Cardiac fibroblast (primary cell): ENCODE results near the gene PDGFB.

Experiments used
- DNase-seq, 2 donors: peaks; one replicate each; pipeline versions ENCODE4 v3.0.0 to v3.0.0-alpha.2; 2010; ENCODE audit warnings: low read depth in 2 of 2
- H3K4me3 ChIP-seq, 2 donors: replicated peaks in 1 of 2; 1 replicate in 1 of 2; 2 replicates in 1 of 2; pipeline ENCODE4 v1.5.1; 2011; ENCODE audit warnings: low read depth in 2 of 2, low read length in 2 of 2, mild to moderate bottlenecking in 2 of 2, moderate library complexity in 1 of 2
- TF ChIP-seq, protein P1 (sequence below): IDR thresholded peaks from one replicate; pipeline ENCODE4 v1.5.1; 2011; ENCODE audit warnings: low read depth, mild to moderate bottlenecking, low read length, inconsistent platforms

PDGFB gene

GRCh38 chr22:39176714-39177455 lies 67.9 kb downstream of the PDGFB start:
- H3K4me3 ChIP-seq: no peak overlapping the region
- TF ChIP-seq, protein P1, sequence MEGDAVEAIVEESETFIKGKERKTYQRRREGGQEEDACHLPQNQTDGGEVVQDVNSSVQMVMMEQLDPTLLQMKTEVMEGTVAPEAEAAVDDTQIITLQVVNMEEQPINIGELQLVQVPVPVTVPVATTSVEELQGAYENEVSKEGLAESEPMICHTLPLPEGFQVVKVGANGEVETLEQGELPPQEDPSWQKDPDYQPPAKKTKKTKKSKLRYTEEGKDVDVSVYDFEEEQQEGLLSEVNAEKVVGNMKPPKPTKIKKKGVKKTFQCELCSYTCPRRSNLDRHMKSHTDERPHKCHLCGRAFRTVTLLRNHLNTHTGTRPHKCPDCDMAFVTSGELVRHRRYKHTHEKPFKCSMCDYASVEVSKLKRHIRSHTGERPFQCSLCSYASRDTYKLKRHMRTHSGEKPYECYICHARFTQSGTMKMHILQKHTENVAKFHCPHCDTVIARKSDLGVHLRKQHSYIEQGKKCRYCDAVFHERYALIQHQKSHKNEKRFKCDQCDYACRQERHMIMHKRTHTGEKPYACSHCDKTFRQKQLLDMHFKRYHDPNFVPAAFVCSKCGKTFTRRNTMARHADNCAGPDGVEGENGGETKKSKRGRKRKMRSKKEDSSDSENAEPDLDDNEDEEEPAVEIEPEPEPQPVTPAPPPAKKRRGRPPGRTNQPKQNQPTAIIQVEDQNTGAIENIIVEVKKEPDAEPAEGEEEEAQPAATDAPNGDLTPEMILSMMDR: no peak
- DNase-seq: no peak

DNA sequence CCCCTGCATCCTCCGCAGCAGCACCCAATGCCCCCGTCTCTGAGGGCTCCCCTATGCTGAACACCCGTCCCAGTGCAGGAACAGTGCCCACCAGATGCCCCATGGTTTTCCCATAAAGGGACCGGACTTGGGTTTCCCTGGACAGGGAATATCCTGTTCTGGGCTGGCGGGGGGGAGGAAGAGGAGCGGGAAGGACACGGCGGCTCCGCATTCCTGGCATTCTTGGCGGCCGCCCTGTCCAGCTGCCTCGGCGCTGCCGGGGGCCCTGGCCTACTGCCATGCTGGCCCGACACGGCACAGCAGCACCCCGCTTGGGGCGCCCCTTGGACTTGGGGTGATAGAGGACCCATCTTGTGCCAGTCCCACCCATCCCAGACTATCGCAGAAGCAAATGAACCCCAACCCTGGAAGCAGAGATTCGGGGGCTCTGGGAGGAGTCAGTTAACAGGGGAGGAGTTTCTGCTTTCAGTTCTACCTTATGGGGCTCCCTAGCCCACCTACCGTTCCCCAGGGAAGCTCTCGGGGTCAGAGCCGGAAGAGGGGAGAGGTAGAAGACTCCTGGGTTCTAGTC lies 68.6 kb downstream of the PDGFB start:
- no peak overlapping the region for H3K4me3 ChIP-seq
- TF ChIP-seq, protein P1: no peak
- peak; percentile 77 to 90 for DNase-seq

- H3K4me3 ChIP-seq: no peak overlapping the region
- TF ChIP-seq, protein P1: no peak
- DNase-seq: peak in 1 of 2 donors; percentile 37
Observed at GRCh38 chr22:39175353-39176142, 69.2 kb downstream of the PDGFB start.

- TF ChIP-seq, protein P1: no peak
- peak; percentile 96 to 99 for DNase-seq
- no peak overlapping the region for H3K4me3 ChIP-seq
Observed at GRCh38 chr22:39174498-39175352, 70.1 kb downstream of the PDGFB start.

DNA sequence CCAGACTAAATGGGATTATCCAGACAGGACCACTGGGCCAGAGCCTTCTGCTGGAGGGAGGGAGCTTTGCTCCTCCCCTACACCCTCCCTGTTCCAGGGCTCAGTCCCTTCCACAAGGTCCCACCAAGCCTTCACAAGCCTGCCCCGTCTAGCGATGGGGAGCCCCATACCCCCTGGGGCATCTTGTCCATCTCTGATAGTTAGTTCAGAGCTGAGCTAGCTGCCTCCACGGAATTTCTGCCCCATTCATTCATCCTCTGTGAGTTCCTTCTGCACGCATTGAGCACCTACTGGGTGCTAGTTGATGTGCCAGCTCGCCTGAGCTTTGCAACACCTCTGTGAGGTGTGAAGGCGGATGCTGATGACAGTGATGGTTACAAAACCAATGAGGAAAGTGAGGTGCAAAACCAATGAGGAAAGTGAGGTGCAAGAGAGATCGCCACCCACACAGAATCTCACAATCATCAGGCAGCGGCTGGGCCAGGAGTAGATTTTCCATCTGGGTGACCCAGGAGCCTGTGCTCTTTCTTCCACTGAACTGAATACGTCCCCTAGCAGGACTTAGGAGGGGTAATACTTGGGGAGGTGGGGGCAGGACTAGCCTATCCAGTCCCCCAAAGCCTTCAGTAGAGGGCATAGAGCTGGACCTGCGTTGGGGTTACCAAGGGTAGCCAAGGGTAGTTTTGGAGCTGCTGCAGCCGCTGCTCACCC lies 70.8 kb downstream of the PDGFB start:
- TF ChIP-seq, protein P1: no peak
- no peak for DNase-seq
- no peak overlapping the region for H3K4me3 ChIP-seq
